Astrocyte of the cerebellum (primary cell): ENCODE data around the gene FTSJ3.

Source experiments
- DNase-seq: peaks from one replicate; pipeline ENCODE4 v3.0.0-alpha.2; 2011; ENCODE audit warnings: low read depth
- H3K4me3 ChIP-seq: 2 replicates; pipeline ENCODE4 v1.5.1; 2011; ENCODE audit warnings: mild to moderate bottlenecking, low read depth, low read length, moderate library complexity
- in situ Hi-C: cut with HindIII; loops from 2 replicates; pipeline ENCODE4 v1.10.0; 2017; ENCODE audit warnings: low sequenced_read_pairs
- TF ChIP-seq, protein P1 (sequence below): IDR thresholded peaks from 2 replicates; pipeline ENCODE4 v1.5.1; 2012; ENCODE audit warnings: low read length, low read depth, moderate library complexity, mild to moderate bottlenecking; ENCODE audit errors: missing control alignments

FTSJ3 gene

DNA sequence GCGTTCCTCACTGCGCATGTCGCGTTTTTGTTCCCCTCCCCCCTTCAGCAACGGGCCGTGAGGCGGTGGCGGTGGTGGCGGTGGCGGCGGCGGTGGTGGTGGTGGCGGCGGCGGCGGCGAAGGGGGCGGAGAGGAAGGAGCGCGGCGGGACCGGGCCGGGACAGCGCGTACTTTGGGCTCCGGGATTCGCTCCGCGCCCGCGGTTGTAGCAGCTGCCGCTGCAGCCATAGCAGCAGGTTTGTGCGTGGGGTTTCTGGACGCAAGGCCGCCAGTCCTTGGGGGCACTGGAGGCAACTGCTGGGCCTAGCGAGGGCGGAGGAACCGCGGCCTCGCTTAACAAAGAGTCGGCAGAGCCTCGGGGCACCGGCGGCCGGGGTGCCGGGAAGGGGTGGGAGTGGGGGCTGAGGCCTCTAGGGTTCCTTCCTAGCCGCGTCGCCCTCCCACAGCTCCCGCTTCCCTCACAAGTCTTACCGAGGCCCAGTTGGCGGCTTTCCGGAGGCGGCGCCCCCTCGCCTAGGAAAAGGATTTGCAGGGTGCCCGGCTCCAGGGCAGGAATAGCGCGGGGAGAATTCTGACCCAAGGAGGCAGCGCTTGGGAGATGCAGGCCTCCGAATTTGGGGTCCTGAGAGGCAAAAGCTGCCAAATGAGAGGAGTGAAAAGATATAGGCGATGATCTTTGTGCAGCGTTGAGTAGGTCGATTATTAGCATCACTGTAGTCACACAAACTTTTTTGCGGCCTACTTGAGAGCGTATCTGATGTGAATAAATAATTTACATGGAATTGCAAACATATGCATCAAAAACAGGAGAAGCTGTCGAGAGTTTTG lies 53.1 kb downstream of the FTSJ3 start, which contains the start of gene DDX42:
Gene DDX42 (plus strand): TSS at position 30 of the 828 bp plus-strand sequence. CDS start 12,880 bp downstream, outside the sequence.
- in situ Hi-C loops: no loop called here
- DNase-seq: peak; percentile 22
- TF ChIP-seq, protein P1, sequence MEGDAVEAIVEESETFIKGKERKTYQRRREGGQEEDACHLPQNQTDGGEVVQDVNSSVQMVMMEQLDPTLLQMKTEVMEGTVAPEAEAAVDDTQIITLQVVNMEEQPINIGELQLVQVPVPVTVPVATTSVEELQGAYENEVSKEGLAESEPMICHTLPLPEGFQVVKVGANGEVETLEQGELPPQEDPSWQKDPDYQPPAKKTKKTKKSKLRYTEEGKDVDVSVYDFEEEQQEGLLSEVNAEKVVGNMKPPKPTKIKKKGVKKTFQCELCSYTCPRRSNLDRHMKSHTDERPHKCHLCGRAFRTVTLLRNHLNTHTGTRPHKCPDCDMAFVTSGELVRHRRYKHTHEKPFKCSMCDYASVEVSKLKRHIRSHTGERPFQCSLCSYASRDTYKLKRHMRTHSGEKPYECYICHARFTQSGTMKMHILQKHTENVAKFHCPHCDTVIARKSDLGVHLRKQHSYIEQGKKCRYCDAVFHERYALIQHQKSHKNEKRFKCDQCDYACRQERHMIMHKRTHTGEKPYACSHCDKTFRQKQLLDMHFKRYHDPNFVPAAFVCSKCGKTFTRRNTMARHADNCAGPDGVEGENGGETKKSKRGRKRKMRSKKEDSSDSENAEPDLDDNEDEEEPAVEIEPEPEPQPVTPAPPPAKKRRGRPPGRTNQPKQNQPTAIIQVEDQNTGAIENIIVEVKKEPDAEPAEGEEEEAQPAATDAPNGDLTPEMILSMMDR: no peak
- peak within 1 kb of the TSS; percentile 82 for H3K4me3 ChIP-seq

DNA sequence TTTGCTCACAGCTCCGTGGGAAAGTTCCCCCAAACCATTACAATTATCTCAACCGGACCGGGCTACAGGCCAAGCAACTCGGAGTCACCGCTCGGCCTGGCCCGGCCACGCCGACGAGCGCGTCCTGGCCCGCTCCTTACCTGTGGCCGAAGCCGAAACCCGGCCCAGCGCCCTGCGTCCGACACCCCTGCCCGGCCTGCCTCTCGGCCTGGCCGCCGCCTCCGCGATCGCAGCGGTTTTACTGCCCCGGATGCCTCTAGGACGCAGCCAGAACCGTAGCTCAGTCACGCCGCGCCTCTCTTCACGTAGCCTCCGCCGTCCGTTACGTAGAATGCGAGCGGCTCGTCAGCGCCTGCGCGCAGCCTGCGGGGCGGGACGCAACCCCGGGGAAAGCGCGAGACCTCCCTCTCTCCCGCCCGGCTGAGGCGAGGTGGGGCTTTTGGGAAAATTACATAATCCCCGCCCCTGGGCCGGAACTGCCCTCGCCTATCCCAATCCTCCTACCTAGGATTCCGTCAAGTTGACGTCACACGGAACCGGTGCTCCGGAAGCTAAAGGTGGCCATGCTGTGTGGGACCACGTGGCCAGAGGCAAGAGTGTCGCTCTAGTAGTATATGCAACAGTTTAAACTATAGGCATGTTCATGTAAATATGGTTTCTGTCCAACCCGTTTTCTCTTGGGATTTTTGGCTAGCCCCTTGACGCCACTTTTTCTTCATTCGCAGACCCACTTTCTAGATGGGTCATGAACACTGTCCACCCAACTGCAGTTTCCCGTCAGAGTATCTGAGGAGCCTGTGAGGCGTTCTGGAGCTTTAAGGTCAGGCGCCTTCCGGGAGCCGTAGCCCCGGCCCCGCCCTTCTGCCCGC lies 54.0 kb downstream of the FTSJ3 start, which contains the start of gene CCDC47:
Gene CCDC47 (minus strand): TSS at position 326 of the 869 bp plus-strand sequence. CDS start 7,422 bp downstream, outside the sequence.
- in situ Hi-C loops: no loop called here
- peak; percentile 99 for DNase-seq
- TF ChIP-seq, protein P1: no peak
- H3K4me3 ChIP-seq: peak within 1 kb of the TSS; percentile 82

DNA sequence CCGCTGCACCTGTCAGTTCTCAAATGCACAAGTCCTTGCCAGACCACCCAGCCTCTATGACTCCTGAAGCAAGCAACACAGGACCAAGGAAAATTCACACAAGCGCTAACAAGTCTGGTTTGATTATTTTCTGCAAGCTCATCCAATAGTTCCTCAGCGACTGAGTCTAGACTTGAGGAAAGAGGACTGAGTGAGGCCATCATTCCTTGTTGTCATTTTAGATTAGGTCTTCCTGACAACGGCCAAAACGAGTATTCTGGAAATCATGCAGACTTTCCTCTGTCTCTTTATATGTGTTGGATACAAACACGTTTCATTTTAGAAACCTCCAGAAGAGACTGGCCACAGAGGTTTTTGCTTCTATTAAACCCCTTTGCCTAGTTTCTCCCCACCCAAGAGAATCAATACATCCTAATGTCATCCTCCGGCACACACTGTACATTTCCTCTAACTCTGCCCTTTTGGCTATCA lies 54.6 kb downstream of the FTSJ3 start:
- TF ChIP-seq, protein P1: no peak
- in situ Hi-C loops: no loop called here
- peak overlapping the region; percentile 82 for H3K4me3 ChIP-seq
- peak; percentile 9 for DNase-seq
